ENCODE data around the gene SNX8.

- TF ChIP-seq GATA3 (IDR thresholded peaks at IDR 0.05; ENCODE audit: low read depth, low read length) = no peak
- no peak for TF ChIP-seq GATA2 (IDR thresholded peaks at IDR 0.05; ENCODE audit: low read depth, low read length)
These were observed 72.4 kb downstream of the SNX8 start, which contains the start of the genes MRM2 and NUDT1 for GRCh38 chr7:2241580-2242540.

Data from SH-SY5Y (cell line).